Activated CD4-positive, alpha-beta memory T cell treated with anti-CD3 and anti-CD28 coated beads for 36 hours (primary cell): ENCODE data around the gene FAM78A. TPM values are rescaled to one million over a fixed set of nuclear protein-coding genes. Genes with fewer than 3 reads are reported as not detected.

Experiments
- CTCF ChIA-PET: fragments of 350-600 bp; sonication (Branson Sonifier 250); formaldehyde crosslinking; loops from one replicate; lab custom pipeline; 2021; ENCODE audit warnings: antibody characterized with exemption, inconsistent platforms; lab: Charles Lee
- POLR2A ChIA-PET: fragments of 350-600 bp; sonication (Branson Sonifier 250); formaldehyde crosslinking; loops from one replicate; lab custom pipeline; 2021; ENCODE audit warnings: antibody characterized with exemption; lab: Charles Lee
- DNase-seq: peaks from one replicate; pipeline ENCODE4 v3.0.0-alpha.2; 2020
- H3K27ac Mint-ChIP-seq: one replicate; pipeline ENCODE4 v1.8.0; 2021; ENCODE audit warnings: mixed read lengths
- H3K27me3 Mint-ChIP-seq: one replicate; pipeline ENCODE4 v1.8.0; 2021; ENCODE audit warnings: mixed read lengths
- H3K36me3 Mint-ChIP-seq: one replicate; pipeline ENCODE4 v1.8.0; 2021; ENCODE audit warnings: mixed read lengths
- H3K4me1 Mint-ChIP-seq: one replicate; pipeline ENCODE4 v1.8.0; 2021; ENCODE audit warnings: low read depth, mixed read lengths
- H3K4me3 Mint-ChIP-seq: one replicate; pipeline ENCODE4 v1.8.0; 2021; ENCODE audit warnings: mild to moderate bottlenecking, mixed read lengths
- H3K9me3 Mint-ChIP-seq: one replicate; pipeline ENCODE4 v1.8.0; 2021; ENCODE audit warnings: mixed read lengths
- intact Hi-C: fragments of 100-400 bp; cut with micrococcal nuclease; formaldehyde crosslinking; loops from one replicate; pipeline ENCODE4 v1.15.1; 2023
- total RNA-seq, 2 experiments: library from RNA; stranded (reverse); gene quantifications; one replicate each; pipeline ENCODE4 v1.2.3, GENCODE V29; 2021

The FAM78A gene
- total RNA-seq, 2 experiments from 2014 or later = 34.0 to 36.2 TPM

- no peak overlapping the region for H3K4me3 Mint-ChIP-seq
- no peaks in the 10 kb centered on the region for H3K27me3 Mint-ChIP-seq
- POLR2A ChIA-PET = no interaction called here
- H3K27ac Mint-ChIP-seq = no peak overlapping the region
- no peaks in the 10 kb centered on the region for H3K9me3 Mint-ChIP-seq
- intact Hi-C loops = no loop called here
- no peaks in the 10 kb centered on the region for H3K36me3 Mint-ChIP-seq
- CTCF ChIA-PET = no interaction called here
- no peaks in the 10 kb centered on the region for H3K4me1 Mint-ChIP-seq
- no peak for DNase-seq
Measured at GRCh38 chr9:131299346-131299960, 23.1 kb upstream of the FAM78A start.

- ChIA-PET POLR2A (no interaction called here), CTCF (no interaction called here)
- no peaks in the 10 kb centered on the region for H3K27me3 Mint-ChIP-seq
- no peak for DNase-seq
- intact Hi-C loops = no loop called here
- no peaks in the 10 kb centered on the region for H3K4me1 Mint-ChIP-seq
- H3K27ac Mint-ChIP-seq = no peak overlapping the region
- no peaks in the 10 kb centered on the region for H3K9me3 Mint-ChIP-seq
- H3K4me3 Mint-ChIP-seq = no peak overlapping the region
- H3K36me3 Mint-ChIP-seq = no peaks in the 10 kb centered on the region
Measured at GRCh38 chr9:131298816-131299215, 22.5 kb upstream of the FAM78A start.

- no peak for DNase-seq
- Mint-ChIP-seq H3K4me3 (no peak overlapping the region), H3K4me1 (no peaks in the 10 kb centered on the region), H3K9me3 (no peaks in the 10 kb centered on the region), H3K27me3 (no peaks in the 10 kb centered on the region), H3K36me3 (no peaks in the 10 kb centered on the region), H3K27ac (no peak overlapping the region)
- ChIA-PET CTCF (no interaction called here), POLR2A (no interaction called here)
- intact Hi-C loops = no loop called here
Measured at GRCh38 chr9:131298341-131298740, 22.0 kb upstream of the FAM78A start.

- Mint-ChIP-seq H3K4me1 (no peaks in the 10 kb centered on the region), H3K27me3 (no peaks in the 10 kb centered on the region), H3K4me3 (no peak overlapping the region), H3K9me3 (no peaks in the 10 kb centered on the region), H3K27ac (no peak overlapping the region), H3K36me3 (no peaks in the 10 kb centered on the region)
- DNase-seq = no peak
- intact Hi-C loops = no loop called here
- ChIA-PET POLR2A (no interaction called here), CTCF (no interaction called here)
Measured at GRCh38 chr9:131297903-131298302, 21.6 kb upstream of the FAM78A start.

GRCh38 chr9:131296906-131297500 lies 20.7 kb upstream of the FAM78A start:
- Mint-ChIP-seq H3K9me3 (no peaks in the 10 kb centered on the region), H3K4me3 (no peak overlapping the region), H3K4me1 (no peaks in the 10 kb centered on the region), H3K36me3 (no peaks in the 10 kb centered on the region), H3K27me3 (no peaks in the 10 kb centered on the region), H3K27ac (no peak overlapping the region)
- ChIA-PET CTCF (interaction anchor here (0.8 kb wide), 1 partner anchor 8 kb away, joined by 3 read pairs; no protein-coding TSS in a partner anchor), POLR2A (no interaction called here)
- DNase-seq = no peak
- intact Hi-C loops = no loop called here

- ChIA-PET POLR2A (no interaction called here), CTCF (interaction anchor here (0.8 kb wide), 1 partner anchor 8 kb away, joined by 3 read pairs; no protein-coding TSS in a partner anchor)
- no peaks in the 10 kb centered on the region for H3K36me3 Mint-ChIP-seq
- H3K27me3 Mint-ChIP-seq = no peaks in the 10 kb centered on the region
- DNase-seq = no peak
- no peaks in the 10 kb centered on the region for H3K9me3 Mint-ChIP-seq
- intact Hi-C loops = no loop called here
- H3K27ac Mint-ChIP-seq = no peak overlapping the region
- no peak overlapping the region for H3K4me3 Mint-ChIP-seq
- H3K4me1 Mint-ChIP-seq = no peaks in the 10 kb centered on the region
Measured at GRCh38 chr9:131296460-131296859, 20.1 kb upstream of the FAM78A start.

GRCh38 chr9:131292937-131293336 lies 16.6 kb upstream of the FAM78A start:
- CTCF ChIA-PET = interaction anchor here (1.4 kb wide), 1 partner anchor 43 kb away, joined by 6 read pairs; no protein-coding TSS in a partner anchor
- H3K27me3 Mint-ChIP-seq = no peaks in the 10 kb centered on the region

GRCh38 chr9:131291795-131292315 lies 15.5 kb upstream of the FAM78A start:
- ChIA-PET POLR2A (no interaction called here), CTCF (interaction anchor here (0.7 to 1.4 kb wide), 2 partner anchors 24 to 44 kb away, joined by 3 to 6 read pairs; no protein-coding TSS in a partner anchor)
- Mint-ChIP-seq H3K27ac (no peak overlapping the region), H3K27me3 (no peaks in the 10 kb centered on the region), H3K36me3 (no peaks in the 10 kb centered on the region), H3K9me3 (no peaks in the 10 kb centered on the region), H3K4me1 (no peaks in the 10 kb centered on the region), H3K4me3 (no peak overlapping the region)
- intact Hi-C loops = no loop called here
- no peak for DNase-seq

More at GRCh38 chr9:131292937-131293336, 16.6 kb upstream of the FAM78A start:
- no peak for DNase-seq
- no peaks in the 10 kb centered on the region for H3K9me3 Mint-ChIP-seq
- H3K36me3 Mint-ChIP-seq = no peaks in the 10 kb centered on the region
- H3K4me1 Mint-ChIP-seq = no peaks in the 10 kb centered on the region
- H3K27ac Mint-ChIP-seq = no peak overlapping the region
- POLR2A ChIA-PET = no interaction called here
- intact Hi-C loops = no loop called here
- H3K4me3 Mint-ChIP-seq = no peak overlapping the region

GRCh38 chr9:131290767-131291370 lies 14.6 kb upstream of the FAM78A start:
- Mint-ChIP-seq H3K27me3 (no peaks in the 10 kb centered on the region), H3K4me1 (no peaks in the 10 kb centered on the region), H3K27ac (no peak overlapping the region), H3K9me3 (no peaks in the 10 kb centered on the region), H3K36me3 (no peaks in the 10 kb centered on the region), H3K4me3 (no peak overlapping the region)
- DNase-seq = no peak
- ChIA-PET POLR2A (no interaction called here), CTCF (no interaction called here)
- intact Hi-C loops = no loop called here

GRCh38 chr9:131290036-131290766 lies 13.9 kb upstream of the FAM78A start:
- Mint-ChIP-seq H3K27ac (no peak overlapping the region), H3K9me3 (no peaks in the 10 kb centered on the region), H3K4me3 (no peak overlapping the region), H3K27me3 (no peaks in the 10 kb centered on the region), H3K36me3 (no peaks in the 10 kb centered on the region), H3K4me1 (no peaks in the 10 kb centered on the region)
- intact Hi-C loops = no loop called here
- ChIA-PET POLR2A (no interaction called here), CTCF (interaction anchor here (1.5 kb wide), 2 partner anchors 16 to 60 kb away, joined by 3 to 4 read pairs; no protein-coding TSS in a partner anchor)
- DNase-seq = no peak

GRCh38 chr9:131289301-131290035 lies 13.2 kb upstream of the FAM78A start, which contains the start of gene PLPP7:
Gene PLPP7, plus strand, starts transcription at chr9:131289723. Its CDS starts 275 bp downstream, at chr9:131289998.
- Mint-ChIP-seq H3K36me3 (no peaks in the 10 kb centered on the region), H3K9me3 (no peaks in the 10 kb centered on the region), H3K4me3 (no peak within 1 kb of the TSS), H3K4me1 (no peaks in the 10 kb centered on the region), H3K27ac (no peak within 1 kb of the TSS), H3K27me3 (no peaks in the 10 kb centered on the region)
- ChIA-PET CTCF (interaction anchor here (1.0 to 1.5 kb wide), 3 partner anchors 7 to 61 kb away, joined by 3 to 4 read pairs (median 3); no protein-coding TSS in a partner anchor), POLR2A (no interaction called here)
- intact Hi-C loops = no loop called here
- DNase-seq = no peak
